Subcutaneous adipose tissue (tissue), 4 donors: ENCODE results near the gene SYNCRIP. TPM values are rescaled to one million over a fixed set of nuclear protein-coding genes. Genes with fewer than 3 reads are reported as not detected.

Experiments used
- CTCF ChIP-seq: fragments of 450-650 bp; IDR thresholded peaks from one replicate; pipeline ENCODE4 v1.5.1; 2016; ENCODE audit warnings: low read depth, mild to moderate bottlenecking, control low read depth, antibody characterized with exemption, moderate library complexity
- small RNA-seq: library from RNA; depleted of rRNA; stranded (forward); fragments of <200 nt; gene quantifications from one replicate; pipeline ENCODE3, GENCODE V24; 2016
- total RNA-seq, 4 donors: library from RNA; depleted of rRNA; stranded (reverse); fragments of >200 nt; gene quantifications; one replicate each; pipeline ENCODE4 v1.1.0, GENCODE V29; 2016

Gene SYNCRIP
- total RNA-seq, 4 donors from 2014 or later: 54.6 to 84.3 (median 57.6) TPM

DNA sequence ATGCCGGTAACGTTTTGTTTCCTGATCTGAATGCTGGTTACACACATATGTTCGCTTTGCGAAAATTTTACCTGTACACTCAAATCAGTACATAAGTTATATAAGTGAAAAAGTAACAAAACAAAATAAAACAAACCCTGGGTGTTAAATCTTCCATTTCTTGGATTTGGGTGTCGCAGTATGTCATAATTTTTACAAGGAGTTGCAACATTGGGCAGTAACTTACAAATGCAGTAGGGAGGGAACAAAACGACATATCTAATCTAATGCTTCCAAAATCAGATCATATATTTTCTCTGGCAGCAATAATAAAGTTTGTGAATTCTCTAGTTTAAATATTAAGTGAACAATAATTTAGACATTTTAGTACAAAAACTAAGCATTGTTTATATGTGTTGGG lies 74.3 kb downstream of the SYNCRIP start:
- no peak for TF ChIP-seq CTCF

- TF ChIP-seq CTCF: no peak
Observed at GRCh38 chr6:85565736-85566135, 77.0 kb downstream of the SYNCRIP start.

Small RNAs within 50 kb of the gene (small RNA-seq; reads per million reads assigned to genes)
- gene SNORD50B: not detected

Other genes starting within 250 kb of the SYNCRIP start
- 10 to 100 TPM; 15.5 to 38.8 (median 22.7) TPM for gene NT5E, start 192.8 kb downstream of the SYNCRIP start, total RNA-seq
- gene SNX14, start 49.0 kb downstream of the SYNCRIP start, total RNA-seq: 100 to 1,000 TPM in 2 of 4 donors, 10 to 100 TPM in 2; 61.8 to 120 (median 99.1) TPM